Thyroid gland (tissue), 4 donors: ENCODE results near the gene DQX1. TPM values are rescaled to one million over a fixed set of nuclear protein-coding genes. Genes with fewer than 3 reads are reported as not detected.
"Not testable (repeated sequence)": the region's sequence is repeated elsewhere in the genome, so short reads cannot be mapped to it uniquely, and the experiment has no call there.

Experiments
- DNase-seq, 2 donors: peaks; one replicate each; pipeline ENCODE4 v3.0.0-alpha.2; 2019
- H3K27ac ChIP-seq, 3 donors: fragments of 200-600 bp; sonication (generic); 1 replicate in 2 of 3; 2 replicates in 1 of 3; pipeline ENCODE4 v1.5.1; 2016 to 2019; ENCODE audit warnings: mild to moderate bottlenecking in 1 of 3, moderate library complexity in 1 of 3
- H3K27me3 ChIP-seq: fragments of 200-600 bp; sonication (generic); one replicate; pipeline ENCODE4 v1.5.1; 2019
- H3K36me3 ChIP-seq, 2 donors: fragments of 200-600 bp; sonication (generic); one replicate each; pipeline ENCODE4 v1.5.1; 2016 to 2019
- H3K4me1 ChIP-seq, 2 donors: fragments of 200-600 bp; sonication (generic); one replicate each; pipeline ENCODE4 v1.5.1; 2017 to 2019
- H3K4me3 ChIP-seq, 3 donors: fragments of 200-600 bp; sonication (generic); replicated peaks in 1 of 3; 1 replicate in 2 of 3; 2 replicates in 1 of 3; pipeline ENCODE4 v1.5.1; 2016; ENCODE audit warnings: mild to moderate bottlenecking in 1 of 3
- H3K9me3 ChIP-seq: fragments of 200-600 bp; sonication (generic); one replicate; pipeline ENCODE4 v1.5.1; 2017
- CTCF ChIP-seq, 6 experiments: fragments of 200-600 bp in 3 of 6; fragments of 450-650 bp in 3 of 6; sonication (generic) in 3 of 6; IDR thresholded peaks; one replicate each; pipeline ENCODE4 v1.5.1; 2016 to 2019; ENCODE audit warnings: antibody characterized with exemption in 6 of 6, mild to moderate bottlenecking in 2 of 6, inconsistent platforms in 1 of 6, moderate library complexity in 1 of 6
- POLR2A ChIP-seq, 2 donors: fragments of 450-650 bp; IDR thresholded peaks; one replicate each; pipeline ENCODE4 v1.6.1; 2017; ENCODE audit warnings: antibody characterized with exemption in 2 of 2, mild to moderate bottlenecking in 2 of 2, moderate library complexity in 1 of 2
- WGBS, 2 donors: methylation state at CpG; one replicate each; pipeline ENCODE4 v1.1.5; 2017; 5-methylcytosine and 5-hydroxymethylcytosine counted together
- intact Hi-C: fragments of 100-400 bp; cut with DNase I; formaldehyde crosslinking; loops from one replicate; pipeline ENCODE4 v1.15.1; 2023
- total RNA-seq, 4 donors: library from RNA; depleted of rRNA; stranded (reverse); fragments of >200 nt; gene quantifications; one replicate each; pipeline ENCODE4 v1.2.3, GENCODE V29; 2016

Gene DQX1
- total RNA-seq, 4 donors from 2014 or later = not detected

- DNase-seq = no peak
- H3K27ac ChIP-seq = no peak overlapping the region
- no peaks in the 10 kb centered on the region for H3K9me3 ChIP-seq
- H3K4me1 ChIP-seq = no peaks in the 10 kb centered on the region
- no peak for TF ChIP-seq CTCF (IDR thresholded peaks at IDR 0.05)
- TF ChIP-seq POLR2A (IDR thresholded peaks at IDR 0.05) = no peak
- intact Hi-C loops = no loop called here
- no peaks in the 10 kb centered on the region for H3K27me3 ChIP-seq
- H3K4me3 ChIP-seq = no peak overlapping the region
- WGBS, 2 donors = 82 to 84% methylated on average over 5 of the region's 5 CpGs
- no peaks in the 10 kb centered on the region for H3K36me3 ChIP-seq
Observed at GRCh38 chr2:74564222-74564621, 38.2 kb upstream of the DQX1 start.

- H3K9me3 ChIP-seq = no peaks in the 10 kb centered on the region
- TF ChIP-seq CTCF (IDR thresholded peaks at IDR 0.05) = no peak
- H3K27ac ChIP-seq = no peak overlapping the region
- no peaks in the 10 kb centered on the region for H3K4me1 ChIP-seq
- 74 to 90% methylated on average over 7 of the region's 7 CpGs for WGBS, 2 donors
- no peaks in the 10 kb centered on the region for H3K36me3 ChIP-seq
- DNase-seq = no peak
- intact Hi-C loops = no loop called here
- no peak overlapping the region for H3K4me3 ChIP-seq
- H3K27me3 ChIP-seq = no peaks in the 10 kb centered on the region
Observed at GRCh38 chr2:74562126-74562775, 36.2 kb upstream of the DQX1 start.

GRCh38 chr2:74561022-74561421, 35.0 kb upstream of the DQX1 start:
- intact Hi-C loops, DNase-seq, H3K36me3 ChIP-seq, H3K27ac ChIP-seq, H3K27me3 ChIP-seq, H3K4me1 ChIP-seq, H3K4me3 ChIP-seq, H3K9me3 ChIP-seq: not testable (repeated sequence)
- WGBS, 2 donors = 97 to 100% methylated on average over 1 of the region's 1 CpG

GRCh38 chr2:74560591-74560990, 34.6 kb upstream of the DQX1 start:
- TF ChIP-seq POLR2A (IDR thresholded peaks at IDR 0.05) = no peak
- no peak for TF ChIP-seq CTCF (IDR thresholded peaks at IDR 0.05)
- no peak overlapping the region for H3K4me3 ChIP-seq
- H3K36me3 ChIP-seq = peaks cover 0 to 6% of the 10 kb centered on the region in 2 donors
- H3K27ac ChIP-seq = no peak overlapping the region
- no peaks in the 10 kb centered on the region for H3K27me3 ChIP-seq
- peaks cover 0 to 2% of the 10 kb centered on the region in 2 donors for H3K4me1 ChIP-seq
- WGBS, 2 donors = 68 to 72% methylated on average over 6 of the region's 6 CpGs
- H3K9me3 ChIP-seq = no peaks in the 10 kb centered on the region
- intact Hi-C loops = no loop called here
- DNase-seq = no peak

GRCh38 chr2:74559912-74560311, 33.9 kb upstream of the DQX1 start:
- no peak overlapping the region for H3K27ac ChIP-seq
- no peak overlapping the region for H3K4me3 ChIP-seq
- TF ChIP-seq CTCF (IDR thresholded peaks at IDR 0.05) = no peak
- TF ChIP-seq POLR2A (IDR thresholded peaks at IDR 0.05) = no peak
- no peaks in the 10 kb centered on the region for H3K9me3 ChIP-seq
- no peak for DNase-seq
- H3K4me1 ChIP-seq = peaks cover 0 to 8% of the 10 kb centered on the region in 2 donors
- intact Hi-C loops = no loop called here
- H3K27me3 ChIP-seq = no peaks in the 10 kb centered on the region
- 54 to 59% methylated on average over 5 of the region's 5 CpGs for WGBS, 2 donors
- H3K36me3 ChIP-seq = peaks cover 0 to 6% of the 10 kb centered on the region in 2 donors
